ENCODE data around the gene SAPCD2. TPM values are rescaled to one million over a fixed set of nuclear protein-coding genes. Genes with fewer than 3 reads are reported as not detected.

Gene SAPCD2
- total and polyA plus RNA-seq, 2 experiments from 2014 or later, result 13.4 to 60.3 TPM

GRCh38 chr9:137014166-137014565 is 56.2 kb downstream of the SAPCD2 start (continued):
- TF ChIP-seq, protein P1, sequence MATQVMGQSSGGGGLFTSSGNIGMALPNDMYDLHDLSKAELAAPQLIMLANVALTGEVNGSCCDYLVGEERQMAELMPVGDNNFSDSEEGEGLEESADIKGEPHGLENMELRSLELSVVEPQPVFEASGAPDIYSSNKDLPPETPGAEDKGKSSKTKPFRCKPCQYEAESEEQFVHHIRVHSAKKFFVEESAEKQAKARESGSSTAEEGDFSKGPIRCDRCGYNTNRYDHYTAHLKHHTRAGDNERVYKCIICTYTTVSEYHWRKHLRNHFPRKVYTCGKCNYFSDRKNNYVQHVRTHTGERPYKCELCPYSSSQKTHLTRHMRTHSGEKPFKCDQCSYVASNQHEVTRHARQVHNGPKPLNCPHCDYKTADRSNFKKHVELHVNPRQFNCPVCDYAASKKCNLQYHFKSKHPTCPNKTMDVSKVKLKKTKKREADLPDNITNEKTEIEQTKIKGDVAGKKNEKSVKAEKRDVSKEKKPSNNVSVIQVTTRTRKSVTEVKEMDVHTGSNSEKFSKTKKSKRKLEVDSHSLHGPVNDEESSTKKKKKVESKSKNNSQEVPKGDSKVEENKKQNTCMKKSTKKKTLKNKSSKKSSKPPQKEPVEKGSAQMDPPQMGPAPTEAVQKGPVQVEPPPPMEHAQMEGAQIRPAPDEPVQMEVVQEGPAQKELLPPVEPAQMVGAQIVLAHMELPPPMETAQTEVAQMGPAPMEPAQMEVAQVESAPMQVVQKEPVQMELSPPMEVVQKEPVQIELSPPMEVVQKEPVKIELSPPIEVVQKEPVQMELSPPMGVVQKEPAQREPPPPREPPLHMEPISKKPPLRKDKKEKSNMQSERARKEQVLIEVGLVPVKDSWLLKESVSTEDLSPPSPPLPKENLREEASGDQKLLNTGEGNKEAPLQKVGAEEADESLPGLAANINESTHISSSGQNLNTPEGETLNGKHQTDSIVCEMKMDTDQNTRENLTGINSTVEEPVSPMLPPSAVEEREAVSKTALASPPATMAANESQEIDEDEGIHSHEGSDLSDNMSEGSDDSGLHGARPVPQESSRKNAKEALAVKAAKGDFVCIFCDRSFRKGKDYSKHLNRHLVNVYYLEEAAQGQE (IDR thresholded peaks at IDR 0.05; ENCODE audit: unreplicated experiment), result no peak
- no peak for TF ChIP-seq EZH2 (IDR thresholded peaks at IDR 0.05; ENCODE audit: low read depth, unreplicated experiment)
- no peak for TF ChIP-seq EZH2phosphoT487 (IDR thresholded peaks at IDR 0.05; ENCODE audit: unreplicated experiment)
- TF ChIP-seq STAT1 (IDR thresholded peaks at IDR 0.05; ENCODE audit: unreplicated experiment), result no peak
- no peak for TF ChIP-seq ZNF331 (CRISPR knock-in tag; IDR thresholded peaks at IDR 0.05; ENCODE audit: low read depth)
- no peak for TF ChIP-seq ETS1 (IDR thresholded peaks at IDR 0.05)
- TF ChIP-seq CREB1 (CRISPR knock-in tag; IDR thresholded peaks at IDR 0.05; ENCODE audit: low read depth), result no peak

DNA sequence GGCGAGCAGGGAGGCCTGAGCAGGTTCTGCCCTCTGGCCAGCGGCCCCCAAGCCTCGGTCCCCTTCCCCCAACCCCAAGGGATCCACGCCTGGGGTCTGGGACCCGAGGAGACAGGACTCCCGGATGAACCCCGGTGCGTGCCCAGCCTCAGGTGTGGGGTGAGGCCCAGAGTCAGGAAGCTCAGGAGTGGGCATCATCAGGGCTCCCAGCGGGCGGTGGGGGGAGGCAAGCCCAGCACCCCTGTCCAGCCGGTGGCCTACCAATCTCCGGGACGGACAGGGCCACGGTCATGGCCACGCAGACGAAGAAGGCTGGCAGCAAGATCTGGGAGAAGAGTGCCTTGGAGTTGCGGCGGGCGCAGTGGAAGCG is 56.8 kb downstream of the SAPCD2 start:
- H3K36me3 Mint-ChIP-seq (ENCODE audit: low read depth), result peaks cover 2% of the 10 kb centered on the region; the same call in 1 of the 3 replicates
- no peaks in the 10 kb centered on the region for H3K4me1 ChIP-seq (ENCODE audit: insufficient read depth)
- H2AFZ ChIP-seq, result no peak overlapping the region
- H3K4me3 Mint-ChIP-seq, result no peak overlapping the region
- ATAC-seq (peak; percentile 10), DNase-seq (ENCODE audit: low spot score) (no peak)
- H3K27me3 Mint-ChIP-seq (ENCODE audit: insufficient read depth, low read depth, poor library complexity), result peaks cover under 1% of the 10 kb centered on the region
- no peaks in the 10 kb centered on the region for H3K36me3 ChIP-seq (ENCODE audit: insufficient read depth)
- no peak overlapping the region for H3K4me3 ChIP-seq
- no peaks in the 10 kb centered on the region for H3K79me2 ChIP-seq (replicated peaks; ENCODE audit: insufficient read depth)
- H3K9me2 ChIP-seq (ENCODE audit: insufficient read depth), result no peaks in the 10 kb centered on the region
- no peak overlapping the region for H3K4me2 ChIP-seq
- no peaks in the 10 kb centered on the region for H4K20me1 ChIP-seq (replicated peaks; ENCODE audit: insufficient read depth)
- H3K9me3 Mint-ChIP-seq, result no peaks in the 10 kb centered on the region
- no peaks in the 10 kb centered on the region for H3F3A ChIP-seq (replicated peaks; ENCODE audit: low read depth)
- TF ChIP-seq, protein P1 (IDR thresholded peaks at IDR 0.05; ENCODE audit: unreplicated experiment), result no peak
- TF ChIP-seq ZNF114 (CRISPR knock-in tag; IDR thresholded peaks at IDR 0.05), result no peak
- TF ChIP-seq JUNB (IDR thresholded peaks at IDR 0.05; ENCODE audit: unreplicated experiment), result no peak
- no peak for TF ChIP-seq EZH2 (IDR thresholded peaks at IDR 0.05; ENCODE audit: low read depth, unreplicated experiment)
- no peak overlapping the region for H3K27ac Mint-ChIP-seq
- H3K27me3 ChIP-seq (ENCODE audit: insufficient read depth), result no peaks in the 10 kb centered on the region
- H3K4me1 Mint-ChIP-seq, result no peaks in the 10 kb centered on the region
- no peak overlapping the region for H3K27ac ChIP-seq (ENCODE audit: low read depth)
